Right lobe of liver (tissue), 4 donors: ENCODE results near the gene TYW1.
"Not testable (repeated sequence)": the region's sequence is repeated elsewhere in the genome, so short reads cannot be mapped to it uniquely, and the experiment has no call there.

Experiments
- POLR2A ChIP-seq: fragments of 450-650 bp; IDR thresholded peaks from one replicate; pipeline ENCODE4 v1.6.1; 2017; ENCODE audit warnings: antibody characterized with exemption, mild to moderate bottlenecking
- TF ChIP-seq, protein P1 (sequence below), 4 donors: fragments of 200-600 bp in 3 of 4; fragments of 450-650 bp in 1 of 4; IDR thresholded peaks; one replicate each; pipeline versions ENCODE4 v1.5.1 to v1.8.0; 2016 to 2022; ENCODE audit warnings: antibody characterized with exemption in 4 of 4, mild to moderate bottlenecking in 2 of 4
- donor health status: DM: no; HTN: no; CAD: no.
- donor health status: DM: no; HTN: no; CAD: no.
- donor health status: DM: no; HTN: yes; CAD: no.

- TF ChIP-seq, protein P1, sequence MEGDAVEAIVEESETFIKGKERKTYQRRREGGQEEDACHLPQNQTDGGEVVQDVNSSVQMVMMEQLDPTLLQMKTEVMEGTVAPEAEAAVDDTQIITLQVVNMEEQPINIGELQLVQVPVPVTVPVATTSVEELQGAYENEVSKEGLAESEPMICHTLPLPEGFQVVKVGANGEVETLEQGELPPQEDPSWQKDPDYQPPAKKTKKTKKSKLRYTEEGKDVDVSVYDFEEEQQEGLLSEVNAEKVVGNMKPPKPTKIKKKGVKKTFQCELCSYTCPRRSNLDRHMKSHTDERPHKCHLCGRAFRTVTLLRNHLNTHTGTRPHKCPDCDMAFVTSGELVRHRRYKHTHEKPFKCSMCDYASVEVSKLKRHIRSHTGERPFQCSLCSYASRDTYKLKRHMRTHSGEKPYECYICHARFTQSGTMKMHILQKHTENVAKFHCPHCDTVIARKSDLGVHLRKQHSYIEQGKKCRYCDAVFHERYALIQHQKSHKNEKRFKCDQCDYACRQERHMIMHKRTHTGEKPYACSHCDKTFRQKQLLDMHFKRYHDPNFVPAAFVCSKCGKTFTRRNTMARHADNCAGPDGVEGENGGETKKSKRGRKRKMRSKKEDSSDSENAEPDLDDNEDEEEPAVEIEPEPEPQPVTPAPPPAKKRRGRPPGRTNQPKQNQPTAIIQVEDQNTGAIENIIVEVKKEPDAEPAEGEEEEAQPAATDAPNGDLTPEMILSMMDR (IDR thresholded peaks at IDR 0.05) = not testable (repeated sequence)
- not testable (repeated sequence) for TF ChIP-seq POLR2A
Measured at GRCh38 chr7:67145581-67146193, 149.1 kb downstream of the TYW1 start.
